Mesendoderm (in vitro differentiated cells): ENCODE data around the gene GUCY1A2. TPM values are rescaled to one million over a fixed set of nuclear protein-coding genes. Genes with fewer than 3 reads are reported as not detected.
"Not testable (repeated sequence)": the region's sequence is repeated elsewhere in the genome, so short reads cannot be mapped to it uniquely, and the experiment has no call there.

ENCODE experiments used
- DNase-seq: peaks from one replicate; pipeline ENCODE4 v3.0.0; 2013
- H2AK5ac ChIP-seq: 2 replicates; pipeline ENCODE4 v1.6.1; 2013; ENCODE audit warnings: low read length, inconsistent platforms
- H2BK120ac ChIP-seq: 2 replicates; pipeline ENCODE4 v1.6.1; 2013; ENCODE audit warnings: low read depth, mild to moderate bottlenecking, low read length, moderate library complexity, mixed read lengths
- H2BK15ac ChIP-seq: replicated peaks from 2 replicates; pipeline ENCODE4 v1.6.1; 2013; ENCODE audit warnings: low read depth, mild to moderate bottlenecking, moderate library complexity
- H2BK5ac ChIP-seq: 2 replicates; pipeline ENCODE4 v1.6.1; 2013; ENCODE audit warnings: low read length, inconsistent platforms
- H3K18ac ChIP-seq: 2 replicates; pipeline ENCODE4 v1.6.1; 2013; ENCODE audit warnings: mild to moderate bottlenecking, low read length, mixed read lengths
- H3K23ac ChIP-seq: one replicate; pipeline ENCODE4 v1.6.1; 2013; ENCODE audit warnings: low read length
- H3K27ac ChIP-seq: 2 replicates; pipeline ENCODE4 v1.5.1; 2013; ENCODE audit warnings: low read depth, mild to moderate bottlenecking, inconsistent platforms, low read length, moderate library complexity
- H3K27me3 ChIP-seq: 2 replicates; pipeline ENCODE4 v1.6.1; 2013; ENCODE audit warnings: low read length, control low read depth, mild to moderate bottlenecking, inconsistent platforms; ENCODE audit not compliant: insufficient read depth, poor library complexity
- H3K36me3 ChIP-seq: 2 replicates; pipeline ENCODE4 v1.6.1; 2013; ENCODE audit warnings: low read length, inconsistent platforms; ENCODE audit not compliant: control insufficient read depth, insufficient read depth
- H3K4ac ChIP-seq: one replicate; pipeline ENCODE4 v1.6.1; 2013; ENCODE audit warnings: low read depth, mild to moderate bottlenecking, low read length, moderate library complexity
- H3K4me1 ChIP-seq: 2 replicates; pipeline ENCODE4 v1.6.1; 2013; ENCODE audit warnings: low read depth, low read length, inconsistent platforms; ENCODE audit not compliant: control insufficient read depth
- H3K4me2 ChIP-seq: 2 replicates; pipeline ENCODE4 v1.6.1; 2013; ENCODE audit warnings: low read length
- H3K4me3 ChIP-seq: 2 replicates; pipeline ENCODE4 v1.5.1; 2013; ENCODE audit warnings: mild to moderate bottlenecking, low read length
- H3K56ac ChIP-seq: one replicate; pipeline ENCODE4 v1.6.1; 2013; ENCODE audit warnings: low read length
- H3K79me1 ChIP-seq: 2 replicates; pipeline ENCODE4 v1.6.1; 2013; ENCODE audit warnings: low read length, inconsistent platforms
- H3K79me2 ChIP-seq: 2 replicates; pipeline ENCODE4 v1.6.1; 2013; ENCODE audit warnings: mild to moderate bottlenecking, low read length; ENCODE audit not compliant: control insufficient read depth, insufficient read depth
- H3K9ac ChIP-seq: 2 replicates; pipeline ENCODE4 v1.6.1; 2013; ENCODE audit warnings: low read length, inconsistent platforms
- H4K5ac ChIP-seq: one replicate; pipeline ENCODE4 v1.6.1; 2013; ENCODE audit warnings: low read length
- H4K8ac ChIP-seq: one replicate; pipeline ENCODE4 v1.6.1; 2013; ENCODE audit warnings: low read depth, mild to moderate bottlenecking, control low read depth, low read length, moderate library complexity
- WGBS: extraction: QIAGEN DNeasy Blood & Tissue Kit; methylation state at CpG from one replicate; pipeline ENCODE4 v1.1.7; 2013; ENCODE audit warnings: low lambda C conversion rate, missing lambda C conversion rate; ENCODE audit not compliant: insufficient coverage; ENCODE audit errors: extremely low coverage; 5-methylcytosine and 5-hydroxymethylcytosine counted together
- polyA plus RNA-seq, 2 experiments: library from polyadenylated mRNA; stranded (reverse); fragments of 200-250 nt; gene quantifications; one replicate each; pipeline ENCODE4 v1.2.3, GENCODE V29; 2013

Gene GUCY1A2, protein sequence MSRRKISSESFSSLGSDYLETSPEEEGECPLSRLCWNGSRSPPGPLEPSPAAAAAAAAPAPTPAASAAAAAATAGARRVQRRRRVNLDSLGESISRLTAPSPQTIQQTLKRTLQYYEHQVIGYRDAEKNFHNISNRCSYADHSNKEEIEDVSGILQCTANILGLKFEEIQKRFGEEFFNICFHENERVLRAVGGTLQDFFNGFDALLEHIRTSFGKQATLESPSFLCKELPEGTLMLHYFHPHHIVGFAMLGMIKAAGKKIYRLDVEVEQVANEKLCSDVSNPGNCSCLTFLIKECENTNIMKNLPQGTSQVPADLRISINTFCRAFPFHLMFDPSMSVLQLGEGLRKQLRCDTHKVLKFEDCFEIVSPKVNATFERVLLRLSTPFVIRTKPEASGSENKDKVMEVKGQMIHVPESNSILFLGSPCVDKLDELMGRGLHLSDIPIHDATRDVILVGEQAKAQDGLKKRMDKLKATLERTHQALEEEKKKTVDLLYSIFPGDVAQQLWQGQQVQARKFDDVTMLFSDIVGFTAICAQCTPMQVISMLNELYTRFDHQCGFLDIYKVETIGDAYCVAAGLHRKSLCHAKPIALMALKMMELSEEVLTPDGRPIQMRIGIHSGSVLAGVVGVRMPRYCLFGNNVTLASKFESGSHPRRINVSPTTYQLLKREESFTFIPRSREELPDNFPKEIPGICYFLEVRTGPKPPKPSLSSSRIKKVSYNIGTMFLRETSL
- polyA plus RNA-seq (2013, experiment 1 of 2), result 0.48 TPM
- 0.38 TPM for polyA plus RNA-seq (2013, experiment 2 of 2)

DNA sequence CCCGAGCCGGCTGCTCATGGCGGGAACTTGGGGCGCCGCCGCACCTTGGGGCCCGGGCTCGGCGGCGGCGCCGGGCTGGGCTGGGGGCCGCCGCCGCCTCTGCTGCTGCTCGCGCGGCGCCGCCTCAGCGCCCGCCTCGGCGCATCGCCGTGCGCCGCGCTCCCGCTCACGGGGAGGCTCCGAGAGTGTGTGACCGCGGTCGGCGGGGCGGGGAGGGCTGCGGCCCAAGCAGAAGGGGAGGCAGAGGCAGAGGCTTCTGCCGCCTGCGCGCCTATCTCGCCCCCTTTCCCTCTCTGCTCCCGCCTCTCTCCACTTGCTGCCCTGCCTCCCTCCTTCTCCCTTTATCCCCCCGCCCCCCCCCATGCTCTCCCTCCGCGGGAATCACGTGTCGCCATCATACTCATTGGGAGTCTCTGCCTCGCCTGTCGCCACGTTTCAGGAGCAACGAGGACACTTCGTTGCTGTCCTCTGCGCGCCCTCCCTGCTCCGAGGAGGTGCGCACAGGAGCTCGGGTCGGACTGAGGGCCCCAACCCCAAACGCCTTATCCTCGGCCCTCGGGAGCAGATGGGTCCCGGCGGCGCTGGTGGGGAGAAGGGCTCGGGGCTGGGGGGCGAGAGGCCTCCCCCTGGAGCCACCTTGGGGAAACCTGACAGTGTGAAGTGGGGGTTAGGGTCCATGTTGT, at the start of gene GUCY1A2:
Gene GUCY1A2, minus strand, starts transcription at position 258 of the 683 bp plus-strand sequence. CDS start 421 bp downstream, outside the sequence.
- H2BK5ac ChIP-seq, result no peak within 1 kb of the TSS
- DNase-seq, result peak; percentile 62
- peak within 1 kb of the TSS; percentile 67 for H3K9ac ChIP-seq
- no CpG with 5 or more reads among the region's 67 CpGs for WGBS
- no peak within 1 kb of the TSS for H2BK15ac ChIP-seq
- H3K23ac ChIP-seq, result no peak within 1 kb of the TSS
- H4K5ac ChIP-seq, result no peak within 1 kb of the TSS
- H3K18ac ChIP-seq, result no peak within 1 kb of the TSS
- H3K4ac ChIP-seq, result no peak within 1 kb of the TSS
- H3K4me2 ChIP-seq, result peak within 1 kb of the TSS; percentile 63
- no peak within 1 kb of the TSS for H2AK5ac ChIP-seq
- H2BK120ac ChIP-seq, result no peak within 1 kb of the TSS
- no peak within 1 kb of the TSS for H3K4me3 ChIP-seq
- no peak within 1 kb of the TSS for H3K27ac ChIP-seq
- no peaks in the 10 kb centered on the region for H3K79me1 ChIP-seq
- no peaks in the 10 kb centered on the region for H3K79me2 ChIP-seq
- H3K36me3 ChIP-seq, result no peaks in the 10 kb centered on the region
- peaks cover 3% of the 10 kb centered on the region for H3K27me3 ChIP-seq
- peaks cover 3% of the 10 kb centered on the region for H3K4me1 ChIP-seq
- peak within 1 kb of the TSS; percentile 28 for H4K8ac ChIP-seq
- H3K56ac ChIP-seq, result peak within 1 kb of the TSS; percentile 76

DNA sequence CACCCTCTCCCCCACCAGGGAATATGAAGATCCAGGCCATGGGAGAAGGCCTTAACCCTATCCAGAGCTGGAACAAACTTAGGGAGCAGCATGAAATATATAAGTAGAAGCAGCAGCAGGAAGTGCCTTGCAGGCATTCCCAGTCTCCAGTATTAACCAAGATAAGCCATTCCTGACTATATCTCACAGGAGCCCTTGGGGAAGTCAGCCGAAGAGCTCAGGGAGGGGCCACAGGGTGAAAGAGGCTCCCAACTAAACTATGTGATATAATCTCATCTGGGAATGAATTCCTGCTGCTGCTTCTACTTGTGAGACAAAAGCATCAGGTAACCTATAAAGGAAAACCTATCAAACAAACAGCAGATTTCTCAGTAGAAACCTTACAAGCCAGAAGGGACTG, 36.1 kb upstream of the GUCY1A2 start:
- no peak overlapping the region for H2AK5ac ChIP-seq
- no peak overlapping the region for H2BK15ac ChIP-seq
- H3K4me1 ChIP-seq, result no peaks in the 10 kb centered on the region
- no peak overlapping the region for H3K27ac ChIP-seq
- H3K79me1 ChIP-seq, result no peaks in the 10 kb centered on the region
- no peak overlapping the region for H3K18ac ChIP-seq
- no peak overlapping the region for H4K8ac ChIP-seq
- H2BK5ac ChIP-seq, result no peak overlapping the region
- no peak overlapping the region for H3K9ac ChIP-seq
- no peak overlapping the region for H3K4me3 ChIP-seq
- H3K27me3 ChIP-seq, result no peaks in the 10 kb centered on the region
- no peak overlapping the region for H4K5ac ChIP-seq
- H3K23ac ChIP-seq, result no peak overlapping the region
- H3K4me2 ChIP-seq, result no peak overlapping the region
- H2BK120ac ChIP-seq, result no peak overlapping the region
- H3K79me2 ChIP-seq, result no peaks in the 10 kb centered on the region
- no peak for DNase-seq
- H3K36me3 ChIP-seq, result no peaks in the 10 kb centered on the region
- no peak overlapping the region for H3K56ac ChIP-seq
- no CpG with 5 or more reads among the region's 1 CpG for WGBS
- no peak overlapping the region for H3K4ac ChIP-seq

DNA sequence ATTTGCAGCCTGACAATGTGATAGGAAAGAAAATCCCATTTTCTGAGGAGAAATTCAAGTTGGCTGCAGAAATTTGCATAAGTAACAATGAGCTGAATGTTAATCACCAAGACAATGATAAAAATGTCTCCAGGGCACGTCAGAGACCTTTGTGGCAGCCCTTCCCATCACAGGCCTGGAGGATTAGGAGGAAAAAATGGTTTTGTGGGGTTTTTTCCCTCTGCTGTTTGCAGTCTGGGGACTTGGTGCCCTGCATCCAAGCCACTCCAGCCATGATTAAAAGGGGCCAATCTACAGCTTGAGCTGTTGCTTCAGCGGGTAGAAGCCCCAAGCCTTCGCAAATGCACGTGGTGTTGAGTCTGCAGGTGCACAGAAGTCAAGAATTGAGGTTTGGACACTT, 33.1 kb upstream of the GUCY1A2 start:
- not testable (repeated sequence) for H3K27me3 ChIP-seq, H3K27ac ChIP-seq, H3K79me2 ChIP-seq, H3K18ac ChIP-seq, H3K4ac ChIP-seq, H3K56ac ChIP-seq, H3K23ac ChIP-seq, H2BK15ac ChIP-seq, H4K8ac ChIP-seq, H3K9ac ChIP-seq, H3K36me3 ChIP-seq, H2AK5ac ChIP-seq, H4K5ac ChIP-seq, H3K4me3 ChIP-seq, H2BK120ac ChIP-seq, H3K79me1 ChIP-seq, H3K4me1 ChIP-seq, H3K4me2 ChIP-seq, H2BK5ac ChIP-seq
- DNase-seq, result peak; percentile 16
- no CpG with 5 or more reads among the region's 4 CpGs for WGBS

DNA sequence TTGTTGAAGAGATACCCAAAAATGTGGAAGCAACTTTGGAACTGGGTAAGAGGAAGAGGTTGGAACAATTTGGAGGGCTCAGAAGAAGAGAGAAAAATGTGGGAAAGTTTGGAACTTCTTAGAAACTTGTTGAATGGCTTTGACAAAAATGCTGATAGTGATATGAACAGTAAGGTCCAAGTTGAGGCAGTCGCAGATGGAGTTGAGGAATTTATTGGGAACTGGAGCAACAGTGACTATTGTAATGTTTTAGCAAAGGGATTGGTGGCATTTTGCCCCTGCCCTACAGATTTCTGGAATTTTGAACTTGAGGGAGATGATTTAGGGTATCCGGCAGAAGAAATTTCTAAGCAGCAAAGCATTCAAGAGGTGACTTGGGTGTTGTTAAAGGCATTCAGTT, 32.6 kb upstream of the GUCY1A2 start:
- H3K27ac ChIP-seq, H3K4me1 ChIP-seq, H4K8ac ChIP-seq, H3K79me1 ChIP-seq, H3K9ac ChIP-seq, H2AK5ac ChIP-seq, H3K4ac ChIP-seq, H3K4me3 ChIP-seq, H3K56ac ChIP-seq, H2BK5ac ChIP-seq, H2BK120ac ChIP-seq, H3K27me3 ChIP-seq, H2BK15ac ChIP-seq, H3K79me2 ChIP-seq, H3K36me3 ChIP-seq, H3K4me2 ChIP-seq, H3K18ac ChIP-seq, H3K23ac ChIP-seq, H4K5ac ChIP-seq: not testable (repeated sequence)
- no CpG with 5 or more reads among the region's 2 CpGs for WGBS
- DNase-seq, result peak; percentile 18

DNA sequence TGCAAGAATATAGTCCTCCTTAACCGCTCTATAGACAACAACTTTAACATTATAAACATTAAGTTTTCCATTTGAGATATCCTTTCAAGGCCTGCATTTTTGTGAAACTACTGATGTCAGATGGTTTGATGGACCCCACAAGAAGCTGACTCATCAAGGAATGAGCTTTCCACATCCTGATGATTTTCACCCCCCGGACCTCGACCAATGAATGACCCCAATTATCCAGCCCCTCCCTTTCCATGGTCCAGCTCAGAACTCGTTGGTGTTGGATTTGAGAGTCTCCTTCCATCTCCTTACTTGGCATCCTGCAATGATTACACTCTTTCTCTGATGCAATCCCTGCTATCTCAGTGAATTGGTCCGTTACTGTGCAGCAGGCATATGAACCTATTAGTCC, 31.8 kb upstream of the GUCY1A2 start:
- Histone ChIP-seq H3K9ac (no peak overlapping the region), H3K79me2 (no peaks in the 10 kb centered on the region), H3K56ac (no peak overlapping the region), H3K27me3 (no peaks in the 10 kb centered on the region), H2BK120ac (no peak overlapping the region), H3K27ac (no peak overlapping the region), H3K4ac (no peak overlapping the region), H4K8ac (no peak overlapping the region), H3K18ac (no peak overlapping the region), H4K5ac (no peak overlapping the region), H3K4me3 (no peak overlapping the region), H3K79me1 (no peaks in the 10 kb centered on the region), H3K4me2 (no peak overlapping the region), H2BK15ac (no peak overlapping the region), H3K4me1 (no peaks in the 10 kb centered on the region), H2AK5ac (no peak overlapping the region), H3K23ac (no peak overlapping the region), H3K36me3 (no peaks in the 10 kb centered on the region), H2BK5ac (no peak overlapping the region)
- no CpG with 5 or more reads among the region's 5 CpGs for WGBS
- no peak for DNase-seq
